GM18511 (cell line): ENCODE results near the gene KEAP1.

Experiments used
- ATAC-seq: cut with Tn5 transposase; IDR thresholded peaks from one replicate; pipeline ENCODE4 v1.9.1; 2021; ENCODE audit warnings: mild to moderate bottlenecking, moderate library complexity; ENCODE audit not compliant: unreplicated experiment

KEAP1 gene

DNA sequence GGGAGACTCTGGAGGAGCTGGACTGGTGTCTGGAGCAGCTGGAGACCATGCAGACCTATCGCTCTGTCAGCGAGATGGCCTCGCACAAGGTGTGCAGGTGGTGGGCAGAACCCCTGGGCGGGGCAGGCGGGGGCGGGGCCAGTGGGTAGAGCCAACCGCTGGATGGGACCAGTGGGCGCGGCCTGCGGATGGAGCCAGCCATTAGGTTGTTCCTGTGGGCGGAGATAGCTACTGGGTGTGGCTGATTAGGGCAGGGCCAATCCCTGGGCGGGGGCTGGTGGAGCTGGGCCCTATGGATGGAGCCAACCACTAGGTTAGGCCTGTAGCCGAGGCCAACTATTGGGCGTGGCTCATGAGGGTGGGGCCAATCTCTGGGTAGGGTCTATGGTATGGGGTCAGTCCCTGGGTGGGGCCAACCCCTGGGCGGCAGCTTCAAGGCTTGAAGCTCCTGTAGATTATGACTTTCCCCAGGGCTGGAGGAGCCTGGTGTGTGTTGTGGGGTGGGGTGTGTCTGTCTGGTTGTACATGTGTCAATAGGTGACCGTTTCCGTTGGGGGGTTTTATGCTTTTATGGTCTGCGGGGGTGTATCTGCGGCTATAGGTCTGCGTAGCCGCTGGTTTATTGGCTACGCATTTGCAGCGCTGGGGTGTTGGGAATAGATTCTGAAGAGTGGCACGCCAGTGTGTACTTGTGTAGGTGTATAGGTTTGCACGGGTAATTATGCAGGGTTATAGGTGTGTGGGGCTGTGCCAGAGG, 52.1 kb downstream of the KEAP1 start:
- ATAC-seq = no peak

DNA sequence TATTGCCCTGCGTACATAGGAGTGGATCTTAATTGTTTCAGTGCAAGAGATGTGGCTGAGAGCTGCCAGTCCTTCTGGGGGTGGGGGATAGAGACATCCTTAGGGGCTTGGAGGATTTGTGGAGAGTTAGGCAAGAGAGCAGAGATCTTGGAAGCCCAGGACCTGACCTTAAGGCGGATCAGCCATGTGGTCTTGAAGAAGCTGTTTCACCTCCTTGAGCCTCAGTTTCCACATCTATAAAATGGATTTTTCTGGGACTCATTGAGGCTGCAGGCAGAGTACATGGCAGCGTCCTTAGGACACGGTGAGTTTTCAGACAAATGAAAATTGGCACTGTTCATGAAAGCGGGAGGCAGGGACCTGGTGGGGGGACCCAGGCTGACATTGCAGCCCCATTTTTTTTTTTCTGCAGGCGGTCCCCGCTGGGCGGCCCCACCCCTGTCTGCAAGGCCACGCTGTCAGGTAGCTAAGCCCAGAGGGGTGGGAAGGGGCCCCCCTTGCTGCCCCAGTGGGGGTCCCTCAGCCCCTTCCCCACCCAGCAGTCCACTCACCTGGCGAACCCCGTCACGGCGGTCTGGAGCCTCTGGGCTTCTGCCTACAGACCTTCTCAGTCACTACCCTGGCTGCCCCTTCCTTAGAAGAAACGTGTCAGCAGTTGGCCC, 52.8 kb downstream of the KEAP1 start:
- ATAC-seq = no peak

DNA sequence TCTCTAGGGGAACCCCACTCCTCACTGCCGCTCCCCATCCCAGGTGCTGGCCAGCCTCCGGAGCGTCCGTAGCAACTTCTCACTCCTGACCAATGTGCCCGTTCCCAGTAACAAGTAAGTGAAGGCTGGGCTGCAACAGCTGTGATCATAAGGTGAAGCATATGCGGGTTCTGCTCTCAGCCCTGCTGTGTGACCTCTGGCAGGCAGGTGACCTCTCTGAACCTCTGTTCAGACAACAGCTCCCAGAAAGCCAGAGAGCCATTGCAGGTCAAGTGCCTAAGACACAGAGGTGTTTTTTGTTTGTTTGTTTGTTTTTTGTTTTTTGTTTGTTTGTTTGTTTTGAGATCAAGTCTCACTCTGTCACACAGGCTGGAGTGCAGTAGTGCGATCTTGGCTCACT, 54.1 kb downstream of the KEAP1 start:
- no peak for ATAC-seq

DNA sequence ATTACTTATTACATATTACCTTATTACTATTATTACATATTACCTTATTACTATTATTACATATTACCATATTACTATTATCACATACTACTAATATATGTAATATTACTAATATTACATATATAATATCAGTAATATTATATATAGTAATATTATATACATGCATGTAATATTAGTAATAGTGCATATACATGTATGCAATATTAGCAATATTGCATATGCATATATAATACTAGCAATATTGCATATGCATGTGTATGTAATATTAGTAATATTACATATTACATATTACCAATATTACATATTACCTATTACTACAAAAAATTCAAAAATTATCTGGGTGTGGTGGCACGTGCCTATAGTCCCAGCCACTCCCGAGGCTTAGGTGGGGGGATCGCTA, 60.5 kb downstream of the KEAP1 start:
- ATAC-seq = no peak

DNA sequence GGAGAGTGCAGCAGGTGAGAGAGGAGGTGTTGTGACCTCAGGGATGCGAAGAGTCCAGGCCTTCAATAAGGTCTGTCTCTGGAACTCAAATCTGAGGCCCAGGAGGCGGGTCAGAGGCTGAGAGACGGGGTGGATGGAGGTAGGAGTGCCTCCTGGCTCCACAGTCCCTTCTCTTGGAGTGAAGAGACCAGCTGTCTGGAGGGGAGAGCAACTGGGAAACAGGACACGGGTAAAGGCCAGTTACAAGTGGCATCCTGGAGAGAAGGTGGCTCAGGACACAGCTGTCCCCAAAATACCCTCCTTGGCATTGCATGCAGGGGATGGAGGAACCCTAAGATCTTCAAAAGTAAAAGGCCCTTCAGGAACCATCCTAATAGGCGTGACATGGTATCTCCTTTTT, 63.6 kb downstream of the KEAP1 start:
- no peak for ATAC-seq
